Fibroblast of peridontal ligament (primary cell): Measurements from ENCODE around the gene KLHL2.

Source experiments
- DNase-seq: peaks from one replicate; pipeline ENCODE4 v3.0.0-alpha.2; 2010; ENCODE audit errors: extremely low read depth

The KLHL2 gene

DNA sequence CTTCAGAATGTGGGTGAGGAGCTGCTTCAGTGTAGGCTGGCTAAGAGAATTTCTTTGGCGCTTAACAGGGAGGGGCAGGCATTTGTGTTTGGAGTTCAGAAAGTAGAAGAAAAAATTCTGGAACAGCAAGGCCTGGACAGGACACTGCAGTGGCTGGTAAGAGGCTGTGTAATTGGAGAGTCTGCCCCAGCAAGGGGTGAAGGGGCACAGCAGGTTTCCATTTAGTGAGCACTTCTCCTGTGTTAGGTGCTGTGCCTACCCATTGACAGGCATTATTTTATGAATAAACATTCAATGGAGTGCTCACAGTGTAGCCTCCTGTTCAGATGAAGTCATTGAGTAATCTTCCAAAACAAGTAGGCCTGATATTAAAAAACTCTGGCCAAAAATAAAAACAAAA, 160.8 kb downstream of the KLHL2 start:
- no peak for DNase-seq

DNA sequence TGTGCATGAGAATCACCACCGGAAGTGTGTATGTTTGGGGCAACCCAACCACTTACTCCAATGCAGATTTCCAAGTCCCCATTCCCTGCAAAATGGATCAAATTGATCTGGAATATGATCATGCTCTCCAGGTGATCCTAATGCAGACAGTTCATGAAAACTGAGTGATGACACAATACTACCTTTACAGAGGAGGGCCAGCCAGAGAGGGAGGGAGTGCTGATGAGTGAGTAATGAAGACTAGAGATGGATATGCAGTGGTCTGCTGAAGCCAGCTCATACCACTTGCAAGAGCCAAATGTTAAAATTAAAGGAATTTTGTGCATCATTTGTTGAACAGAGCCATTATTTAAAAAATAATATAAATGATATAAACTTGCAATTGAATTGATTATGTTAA, 161.2 kb downstream of the KLHL2 start:
- DNase-seq = no peak

DNA sequence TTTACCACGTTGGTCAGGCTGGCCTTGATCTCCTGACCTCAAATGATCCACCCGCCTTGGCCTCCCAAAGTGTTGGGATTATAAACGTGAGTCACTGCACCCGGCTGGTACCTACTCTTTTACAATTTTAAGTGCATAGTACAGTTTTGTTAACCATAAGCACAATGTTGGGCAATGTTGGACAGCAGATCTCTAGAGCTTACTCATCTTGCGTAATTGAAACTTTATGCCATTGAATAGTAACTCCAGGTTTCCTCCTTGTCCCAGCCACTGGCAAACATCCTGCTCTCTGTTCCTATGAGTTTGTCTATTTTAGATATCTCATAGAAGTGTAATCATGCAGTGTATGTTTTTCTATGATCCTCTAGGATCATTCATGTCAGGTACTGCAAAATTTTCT, 162.2 kb downstream of the KLHL2 start:
- no peak for DNase-seq

DNA sequence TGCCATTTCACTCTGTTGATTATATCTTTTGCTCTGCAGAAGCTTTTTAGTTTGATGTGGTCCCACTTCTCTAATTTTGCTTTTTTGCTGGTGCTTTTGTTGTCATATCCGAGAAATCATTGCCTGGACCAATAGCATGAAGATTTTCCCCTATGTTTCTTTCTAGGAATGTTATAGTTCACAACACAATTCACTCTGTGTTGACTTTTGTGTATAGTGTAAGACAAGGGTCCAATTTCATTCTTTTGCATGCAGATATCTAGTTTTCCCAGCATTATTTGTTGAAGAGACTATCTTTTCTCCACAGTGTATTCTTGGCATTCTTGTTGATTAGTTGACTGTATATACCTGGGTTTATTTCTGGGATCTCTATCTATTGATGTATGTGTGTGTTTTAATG, 163.2 kb downstream of the KLHL2 start:
- no peak for DNase-seq
